CD4-positive, alpha-beta T cell treated with Interleukin-21 for 1 hour (primary cell): Measurements from ENCODE around the gene RABGAP1L.
"Not testable (repeated sequence)": the region's sequence is repeated elsewhere in the genome, so short reads cannot be mapped to it uniquely, and the experiment has no call there.

Source experiments
- DNase-seq: peaks from one replicate; pipeline ENCODE4 v3.0.0-alpha.2; 2020

RABGAP1L gene

DNA sequence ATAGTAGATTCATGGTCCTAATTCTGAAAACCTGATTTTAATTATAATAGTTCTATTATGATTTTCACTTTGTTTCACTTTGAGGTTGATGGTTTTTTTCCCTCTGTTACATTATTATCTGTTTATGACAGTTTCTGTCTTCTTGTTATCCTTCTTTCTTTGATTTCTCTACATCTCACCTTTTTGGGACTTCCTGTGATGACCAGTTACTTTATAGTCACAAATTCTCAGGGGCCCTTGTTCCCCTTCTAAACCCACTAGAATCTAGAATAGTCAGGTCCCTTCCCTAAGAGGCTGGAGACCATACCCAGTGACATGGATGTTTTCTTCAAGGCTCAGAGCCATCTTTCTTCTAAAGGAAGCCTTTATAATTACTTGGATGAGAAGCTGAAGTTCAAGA lies 526.9 kb downstream of the RABGAP1L start:
- no peak for DNase-seq

DNA sequence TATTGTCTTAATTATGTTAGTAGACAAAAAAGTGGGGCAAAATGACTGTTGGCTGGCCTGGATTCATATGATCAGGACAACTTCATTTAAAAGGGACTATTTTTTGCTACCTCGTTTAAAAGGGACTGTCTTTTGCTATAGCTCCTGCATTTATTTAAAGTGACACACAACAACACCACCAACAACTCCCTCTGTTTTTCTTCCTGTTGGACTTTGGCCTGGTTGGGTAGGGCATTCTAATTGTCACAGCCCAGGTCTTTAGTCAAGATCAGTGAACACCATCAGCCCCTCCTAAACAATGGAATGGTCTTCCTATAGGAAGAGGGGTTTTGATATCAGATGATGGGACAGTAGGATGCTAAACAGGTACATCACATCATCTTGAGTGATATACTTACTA lies 530.2 kb downstream of the RABGAP1L start:
- DNase-seq: no peak

DNA sequence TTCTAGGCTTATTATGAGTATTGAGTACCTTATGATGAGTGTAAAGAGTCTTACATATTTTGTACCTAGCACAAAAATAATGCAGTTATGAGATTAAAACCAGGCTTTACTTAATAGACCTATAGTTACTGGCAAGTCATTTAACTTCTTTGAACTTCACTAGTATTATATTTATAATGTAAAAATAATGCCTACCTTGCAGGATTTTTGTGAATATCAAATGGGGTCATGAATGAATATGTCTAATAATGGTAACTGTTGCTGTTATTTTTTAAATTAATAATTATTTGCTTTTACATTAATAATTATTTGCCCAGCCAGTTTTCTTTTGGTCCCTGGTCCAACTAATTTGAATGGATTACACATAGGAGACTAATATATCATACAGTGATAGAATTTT lies 530.9 kb downstream of the RABGAP1L start:
- no peak for DNase-seq

DNA sequence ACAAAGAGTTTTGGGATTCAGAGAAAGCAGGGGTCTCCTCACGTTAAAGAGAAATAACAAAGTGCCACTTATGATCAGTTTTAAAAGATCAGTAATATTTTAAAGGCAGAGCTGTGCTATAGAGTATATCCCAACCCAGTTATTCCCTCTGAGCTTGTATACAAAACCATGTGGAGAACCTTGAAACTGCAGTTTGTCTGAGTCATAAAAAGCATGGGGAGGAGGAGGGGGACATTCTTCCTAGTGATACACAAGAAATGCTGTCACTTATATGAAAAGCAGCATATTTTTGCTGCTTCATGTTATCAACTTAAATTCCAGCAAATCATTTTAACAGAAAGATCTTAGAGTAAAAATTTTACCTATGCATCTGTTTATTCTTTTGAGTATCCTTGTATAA lies 533.0 kb downstream of the RABGAP1L start:
- DNase-seq: no peak

DNA sequence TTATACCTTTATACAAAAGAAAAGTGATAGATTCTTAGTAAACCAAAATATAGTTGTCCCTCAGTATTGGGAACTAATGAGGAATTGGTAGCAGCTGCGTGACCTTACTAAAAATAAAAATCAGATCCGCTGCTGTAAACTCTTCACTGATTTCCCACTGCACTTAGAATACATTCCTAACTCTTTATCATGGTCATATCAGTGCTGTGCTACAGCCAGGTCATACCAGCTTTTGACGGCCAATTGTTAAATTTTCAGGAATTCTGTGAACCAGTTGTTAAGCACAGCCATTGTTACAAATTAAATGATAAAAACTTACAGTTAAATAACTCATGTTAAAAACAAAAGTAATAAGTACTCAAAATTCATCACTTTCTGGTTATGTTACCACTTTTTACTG lies 533.8 kb downstream of the RABGAP1L start:
- no peak for DNase-seq

DNA sequence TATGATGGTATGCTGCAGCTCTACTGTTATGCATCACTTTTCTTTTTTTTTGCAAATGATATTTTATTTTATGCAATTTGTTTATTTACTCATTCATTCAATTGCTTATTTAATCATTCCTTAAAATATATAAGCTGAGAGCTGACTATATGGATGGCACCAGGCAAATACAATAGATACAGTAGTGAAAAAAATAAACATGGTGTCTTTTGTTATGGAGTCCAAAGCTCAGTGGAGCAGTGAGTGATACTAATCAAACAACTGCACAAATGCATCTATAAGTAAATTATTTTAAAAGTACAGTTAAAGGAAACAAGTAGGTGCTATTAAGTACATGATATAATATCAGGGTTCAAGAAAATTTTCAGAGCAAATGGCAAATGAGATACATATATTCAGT lies 534.2 kb downstream of the RABGAP1L start:
- not testable (repeated sequence) for DNase-seq

DNA sequence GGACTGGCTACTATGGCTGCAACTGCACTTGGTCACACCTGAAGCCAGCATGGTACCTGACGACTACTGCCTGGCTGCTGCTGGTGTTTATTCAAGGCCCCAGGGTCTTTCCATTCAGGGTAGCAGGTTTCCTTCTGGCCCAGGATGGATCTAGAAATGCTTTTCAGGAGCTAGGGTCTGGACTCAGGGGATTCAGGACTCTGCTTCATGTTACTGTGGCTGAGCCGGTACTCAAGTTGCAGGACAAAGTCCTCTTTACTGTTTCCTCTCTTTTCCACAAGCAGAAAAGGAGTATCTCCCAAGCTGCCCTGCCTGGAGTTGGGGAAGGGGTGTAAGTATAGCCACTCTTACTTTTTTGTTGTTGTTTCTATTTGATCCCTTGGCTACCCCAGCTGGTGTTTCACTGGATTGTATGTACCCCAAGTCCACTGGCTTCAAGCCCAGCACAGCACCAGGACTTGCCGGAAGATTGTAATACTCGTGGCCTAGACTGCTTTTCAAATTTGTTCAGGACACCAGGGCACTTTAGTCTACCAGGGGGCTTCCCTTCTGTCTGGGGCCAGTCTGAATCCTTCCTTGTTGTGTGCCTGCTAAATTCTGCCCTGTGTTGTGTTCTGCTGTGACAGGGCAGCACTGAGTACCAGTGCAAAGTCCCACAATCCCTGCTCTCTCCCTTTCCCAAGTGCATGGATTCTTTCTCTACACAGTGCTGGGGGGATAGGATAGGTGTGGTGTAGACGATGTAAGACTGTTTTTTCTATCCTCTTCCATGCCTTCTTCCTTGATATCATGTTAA lies 536.9 kb downstream of the RABGAP1L start:
- no peak for DNase-seq

DNA sequence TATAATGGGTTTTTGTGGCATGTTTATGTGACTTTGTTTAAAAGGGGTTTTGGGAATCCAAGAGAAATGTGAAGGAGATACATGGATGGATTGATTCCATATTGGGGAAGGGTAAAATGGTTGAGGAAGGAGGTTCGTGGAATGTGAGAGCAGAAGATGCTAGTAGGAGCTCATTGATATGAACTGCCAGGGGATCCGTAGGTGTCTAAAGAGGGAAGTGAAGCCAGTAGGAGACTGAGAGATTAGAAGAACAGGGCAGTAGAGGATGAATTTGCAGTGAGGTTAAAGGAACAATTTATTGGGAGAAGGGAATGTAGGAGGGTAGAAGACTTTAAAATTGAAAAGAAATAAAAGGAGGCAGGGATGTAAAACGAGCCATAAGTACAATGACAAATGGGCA lies 541.0 kb downstream of the RABGAP1L start:
- DNase-seq: no peak

DNA sequence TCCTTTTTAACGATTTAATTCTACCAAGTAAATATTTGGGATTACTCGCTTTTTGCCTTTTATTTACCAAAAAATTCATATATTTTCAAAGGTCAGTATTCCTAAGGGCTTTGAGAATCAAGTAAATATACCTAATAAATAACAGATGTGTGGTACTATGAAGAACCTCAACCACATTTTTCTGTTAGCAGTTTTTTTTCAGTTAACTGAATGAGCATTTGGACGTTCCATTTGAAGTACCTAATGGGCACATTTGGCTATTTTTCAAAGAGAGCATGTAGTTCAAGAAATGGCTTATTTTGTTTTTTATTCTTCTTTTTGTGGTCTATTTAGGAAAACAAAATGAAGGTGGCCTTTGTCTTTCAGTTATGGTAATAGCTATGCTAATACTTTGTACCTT lies 541.5 kb downstream of the RABGAP1L start:
- DNase-seq: no peak

DNA sequence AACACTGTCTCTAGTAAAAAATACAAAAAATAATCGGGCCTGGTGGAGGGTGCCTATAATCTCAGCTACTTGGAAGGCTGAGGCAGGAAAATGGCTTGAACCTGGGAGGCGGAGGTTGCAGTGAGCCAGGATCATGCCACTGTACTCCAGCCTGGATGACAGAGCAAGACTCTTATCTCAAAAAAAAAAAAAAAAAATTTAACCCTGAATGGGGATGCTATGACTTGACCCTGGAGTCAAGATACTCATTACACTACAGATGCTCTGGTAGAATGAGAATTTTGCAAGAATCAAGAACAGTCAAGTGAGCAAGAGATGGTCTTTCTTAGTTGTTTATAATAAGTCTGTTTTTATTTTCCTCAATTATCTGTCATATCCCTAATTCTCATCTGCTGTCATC lies 542.2 kb downstream of the RABGAP1L start:
- DNase-seq: no peak

DNA sequence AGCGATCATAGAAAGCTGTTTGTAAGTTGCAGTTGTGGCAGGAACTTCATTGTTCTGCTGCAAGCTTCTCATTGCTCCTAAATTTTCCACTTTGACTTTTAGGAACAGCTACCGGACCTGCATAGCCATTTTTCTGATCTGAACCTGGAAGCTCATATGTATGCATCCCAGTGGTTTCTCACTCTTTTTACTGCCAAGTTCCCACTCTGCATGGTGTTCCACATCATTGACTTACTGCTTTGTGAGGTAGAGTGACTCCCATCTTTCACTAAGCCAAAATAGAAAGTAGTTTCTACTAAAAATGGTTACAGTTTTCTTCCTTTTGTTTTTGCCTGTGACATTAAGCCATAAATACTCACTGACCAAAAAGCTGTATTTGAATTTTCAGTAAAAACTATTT lies 542.7 kb downstream of the RABGAP1L start:
- no peak for DNase-seq

DNA sequence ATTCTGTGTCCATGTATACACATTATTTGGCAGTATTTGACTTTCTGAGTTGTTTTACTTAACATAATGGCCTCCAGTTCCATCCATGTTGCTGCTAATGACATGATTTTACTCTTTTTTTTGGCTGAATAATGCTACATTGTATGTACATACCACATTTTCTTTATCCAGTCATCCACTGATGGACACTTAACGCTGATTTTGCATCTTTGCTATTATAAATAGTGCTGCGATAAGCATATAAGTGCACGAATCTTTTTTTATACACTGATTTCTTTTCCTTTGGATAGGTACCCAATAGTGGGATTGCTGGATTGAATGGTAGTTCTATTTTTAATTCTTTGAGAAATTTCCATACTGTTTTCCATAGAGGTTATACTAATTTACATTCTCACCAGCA lies 544.0 kb downstream of the RABGAP1L start:
- no peak for DNase-seq

DNA sequence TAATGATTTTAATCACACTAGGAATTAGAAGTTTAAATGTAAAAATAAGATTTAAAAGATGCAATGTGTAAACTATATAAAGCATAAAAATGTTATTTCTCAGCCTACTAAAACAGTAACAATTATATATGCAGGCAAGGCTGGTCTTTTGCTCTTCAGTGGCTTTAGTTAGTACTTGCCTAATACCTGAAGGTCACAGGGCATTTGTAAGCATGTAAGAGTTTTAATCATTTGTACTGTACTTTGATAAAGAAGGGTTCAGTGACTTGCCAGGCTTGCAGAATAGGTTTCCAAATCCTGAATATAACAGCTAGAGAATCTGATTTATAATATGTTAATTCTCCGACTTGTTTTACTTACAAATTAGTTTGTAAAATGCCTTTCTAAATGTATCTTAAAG lies 545.0 kb downstream of the RABGAP1L start:
- DNase-seq: no peak

DNA sequence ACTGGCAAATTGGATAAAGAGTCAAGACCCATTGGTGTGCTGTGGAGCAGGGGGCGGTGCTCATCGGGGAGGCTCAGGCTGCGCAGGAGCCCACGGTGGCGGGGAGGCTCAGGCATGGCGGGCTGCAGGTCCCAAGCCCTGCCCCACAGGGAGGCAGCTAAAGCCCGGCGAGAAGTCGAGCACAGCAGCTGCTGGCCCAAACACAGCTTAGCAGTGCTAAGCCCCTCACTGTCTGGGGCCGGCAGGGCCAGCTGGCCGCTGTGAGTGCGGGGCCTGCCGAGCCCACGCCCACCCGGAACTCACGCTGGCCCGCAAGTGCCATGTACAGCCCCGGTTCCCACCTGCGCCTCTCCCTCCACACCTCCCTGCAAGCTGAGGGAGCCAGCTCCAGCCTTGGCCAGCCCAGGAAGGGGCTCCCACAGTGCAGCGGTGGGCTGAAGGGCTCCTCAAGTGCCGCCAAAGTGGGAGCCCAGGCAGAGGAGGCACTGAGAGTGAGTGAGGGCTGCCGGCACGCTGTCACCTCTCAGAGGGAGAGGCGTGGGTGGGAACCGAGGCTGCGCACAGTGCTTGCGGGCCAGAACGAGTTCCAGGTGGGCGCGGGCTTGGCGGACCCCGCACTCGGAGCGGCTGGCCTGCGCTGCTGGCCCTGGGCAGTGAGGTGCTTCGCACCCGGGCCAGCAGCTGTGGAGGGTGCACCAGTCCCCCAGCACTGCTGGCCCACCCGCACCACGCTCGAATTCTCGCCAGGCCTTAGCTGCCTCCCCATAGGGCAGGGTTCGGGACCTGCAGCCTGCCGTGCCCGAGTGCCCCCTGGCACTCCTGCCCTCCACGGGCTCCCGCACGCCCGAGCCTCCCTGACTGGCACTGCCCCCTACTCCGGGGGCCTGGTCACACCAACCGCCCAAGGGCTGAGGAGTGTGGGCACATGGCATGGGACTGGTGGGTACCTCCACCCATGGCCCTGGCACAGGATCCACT lies 551.8 kb downstream of the RABGAP1L start:
- no peak for DNase-seq

DNA sequence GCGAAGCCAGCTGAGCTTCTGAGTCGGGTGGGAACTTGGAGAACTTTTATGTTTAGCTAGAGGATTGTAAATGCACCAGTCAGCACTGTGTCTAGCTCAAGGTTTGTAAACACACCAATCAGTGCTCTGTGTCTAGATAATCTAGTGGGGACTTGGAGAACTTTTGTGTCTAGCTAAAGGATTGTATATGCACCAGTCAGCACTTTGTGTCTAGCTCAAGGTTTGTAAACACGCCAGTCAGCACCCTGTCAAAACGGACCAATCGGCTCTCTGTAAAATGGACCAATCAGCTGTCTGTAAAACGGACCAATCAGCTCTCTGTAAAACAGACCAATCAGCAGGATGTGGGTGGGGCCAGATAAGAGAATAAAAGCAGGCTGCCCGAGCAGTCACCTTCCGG lies 552.5 kb downstream of the RABGAP1L start:
- not testable (repeated sequence) for DNase-seq

DNA sequence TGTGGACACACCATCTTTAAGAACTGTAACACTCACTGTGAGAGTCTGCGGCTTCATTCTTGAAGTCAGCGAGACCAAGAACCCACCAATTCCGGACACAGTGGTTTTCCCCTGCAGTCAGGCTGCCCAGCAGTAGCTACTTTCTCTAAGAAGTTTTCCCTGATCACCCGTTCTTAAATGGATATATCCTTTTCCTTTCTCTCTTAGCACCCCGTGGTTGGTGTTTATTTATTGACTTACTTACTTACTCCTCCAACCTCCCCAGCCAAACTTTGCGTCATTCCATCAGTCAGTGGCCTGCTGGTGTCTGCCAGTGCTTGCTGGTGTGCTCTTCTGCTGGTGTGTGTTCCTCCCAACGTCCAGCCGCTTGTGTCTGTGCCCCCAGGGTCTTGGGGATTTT lies 553.2 kb downstream of the RABGAP1L start:
- DNase-seq: no peak

DNA sequence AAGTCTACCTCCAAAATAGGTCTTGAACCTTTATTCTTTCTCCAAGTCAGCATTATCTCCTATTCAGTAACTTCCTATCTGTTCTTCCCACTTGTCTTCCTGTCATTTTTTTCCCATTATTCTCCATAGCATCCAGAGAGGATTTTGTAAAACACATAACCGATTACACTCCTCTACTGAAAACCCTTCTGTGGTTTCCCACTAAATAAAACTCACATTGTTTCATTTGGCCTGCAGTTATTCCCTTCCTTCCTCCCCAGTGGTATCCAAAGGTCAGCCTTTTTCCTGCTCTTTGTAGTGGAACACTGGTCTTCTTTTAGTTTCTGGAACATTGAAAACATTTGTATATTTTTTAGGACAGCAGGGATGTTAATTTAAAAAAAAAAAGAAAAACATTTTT lies 554.5 kb downstream of the RABGAP1L start:
- no peak for DNase-seq

DNA sequence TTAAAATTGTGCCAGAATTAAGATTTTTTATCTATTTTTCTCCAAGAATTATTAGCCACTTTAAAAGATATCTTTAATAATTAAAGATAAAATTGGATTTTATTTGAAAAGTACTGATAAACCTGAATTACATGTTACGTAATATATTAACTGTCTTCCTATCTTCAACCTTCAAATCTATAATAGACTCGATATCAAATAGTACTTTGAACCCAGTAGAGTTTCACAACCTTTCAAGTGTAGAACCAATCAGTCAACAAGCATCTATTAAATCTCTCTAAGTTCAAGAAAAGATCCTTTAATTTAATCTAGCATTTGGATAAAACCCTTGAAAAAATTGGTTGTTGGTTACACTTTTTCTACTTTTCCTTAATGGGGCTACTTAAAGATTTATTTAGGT lies 559.9 kb downstream of the RABGAP1L start:
- no peak for DNase-seq

DNA sequence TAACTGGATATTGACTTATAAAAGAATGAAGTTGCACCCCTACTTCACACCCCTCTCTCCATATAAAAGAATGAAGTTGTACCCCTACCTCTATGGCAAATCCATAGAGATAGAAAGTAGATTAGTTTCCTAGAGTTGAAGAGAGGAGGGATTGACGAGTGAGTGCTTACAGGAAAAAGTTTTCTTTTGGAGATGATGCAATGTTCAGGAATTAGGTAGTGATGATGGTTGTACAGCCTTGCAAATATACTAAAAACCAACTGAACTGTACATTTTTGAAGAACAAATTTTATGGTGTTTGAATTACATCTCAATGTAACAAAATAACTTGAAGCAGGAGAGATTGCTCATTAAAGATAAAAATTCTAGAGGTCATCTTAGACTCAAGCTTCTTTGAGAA lies 561.3 kb downstream of the RABGAP1L start:
- DNase-seq: no peak

DNA sequence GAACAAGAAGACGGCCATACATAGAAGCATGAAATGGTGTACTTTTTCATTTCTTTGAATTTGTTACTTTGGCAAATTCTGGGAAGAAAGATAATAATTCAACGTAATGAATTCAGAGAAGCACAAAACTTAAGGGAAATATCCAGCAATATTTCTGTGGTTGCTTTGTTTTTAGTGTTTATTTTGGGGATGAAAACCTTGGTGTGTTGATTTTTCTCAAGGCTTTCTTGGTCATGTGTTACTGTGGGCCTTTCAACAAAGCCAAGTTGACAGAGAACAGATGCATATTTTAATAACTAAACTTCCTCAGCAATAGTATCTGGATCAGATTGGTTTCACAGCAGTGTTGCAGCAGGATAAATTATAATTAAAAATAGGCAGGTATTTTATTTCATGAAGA lies 561.9 kb downstream of the RABGAP1L start:
- DNase-seq: no peak

DNA sequence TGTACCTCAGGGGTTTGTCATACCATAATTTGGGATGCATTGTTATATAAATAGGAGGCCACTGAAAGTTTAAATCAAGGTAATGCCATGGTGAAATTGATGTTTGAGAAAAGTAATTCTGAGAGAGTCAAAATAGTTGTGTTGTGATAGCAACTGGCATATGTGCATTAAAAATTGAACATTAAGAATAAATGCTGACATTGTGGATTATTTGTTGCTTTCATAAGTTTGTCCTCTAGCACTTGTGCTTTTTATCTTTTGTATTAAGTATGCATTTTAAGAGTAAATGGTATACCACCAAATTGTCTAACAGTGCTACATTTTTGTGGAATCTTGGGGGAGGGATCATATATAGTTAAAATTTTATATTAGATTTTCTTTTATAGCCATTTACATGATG lies 564.5 kb downstream of the RABGAP1L start:
- DNase-seq: no peak

DNA sequence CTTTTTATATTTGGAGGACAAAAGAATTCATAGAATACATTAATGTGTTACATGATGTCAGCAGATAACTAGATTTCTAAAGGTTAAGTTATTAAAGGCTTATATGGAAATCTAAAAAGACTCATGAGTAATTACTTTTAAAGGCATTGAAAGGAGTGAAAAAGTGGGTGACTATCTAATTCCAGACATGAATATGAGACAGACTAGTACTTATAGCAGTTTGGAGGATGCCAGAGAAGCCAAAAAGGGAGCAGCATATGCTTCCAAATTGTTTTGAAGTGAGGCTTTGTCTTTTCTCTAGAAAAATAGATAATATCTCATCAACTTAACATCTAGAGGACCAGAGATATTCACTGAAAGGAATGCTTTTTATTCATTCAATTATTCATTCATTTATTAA lies 564.9 kb downstream of the RABGAP1L start:
- DNase-seq: no peak

DNA sequence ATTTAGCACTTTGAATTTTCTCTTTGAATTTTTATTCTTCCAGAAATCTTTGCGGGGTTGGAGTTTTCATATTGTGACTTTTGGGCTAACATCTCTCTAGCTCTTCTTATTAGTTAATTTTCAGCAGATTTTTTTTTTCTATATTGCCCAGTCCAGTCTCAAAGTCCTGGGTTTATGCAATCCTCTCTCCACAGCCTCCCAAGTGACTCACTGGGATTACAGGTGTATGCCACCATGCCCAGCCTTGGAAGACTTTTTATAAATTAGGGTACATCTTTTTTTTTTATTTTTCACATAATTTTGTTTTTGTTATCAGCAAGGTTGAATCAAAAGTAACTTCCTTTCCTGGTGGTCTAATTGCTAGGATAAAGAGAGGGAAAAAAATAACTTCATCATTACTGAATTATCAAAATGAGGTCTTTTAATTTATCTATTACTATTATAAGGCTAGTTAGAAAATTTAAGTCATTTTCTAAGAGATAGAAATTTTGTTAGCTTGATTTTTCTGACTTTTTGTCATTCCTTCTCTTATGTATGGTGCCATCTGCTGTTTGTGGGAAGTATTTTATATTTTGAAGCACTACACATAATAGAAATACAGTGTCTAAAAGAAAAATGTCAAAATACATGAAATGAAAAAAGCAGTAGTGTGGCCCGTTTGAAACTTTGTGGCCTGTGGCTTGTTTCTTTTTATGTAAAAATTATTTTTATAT lies 567.0 kb downstream of the RABGAP1L start:
- peak; percentile 22 for DNase-seq
